Adrenal gland (tissue), 12 donors: Measurements from ENCODE around the gene TENM4. TPM values are rescaled to one million over a fixed set of nuclear protein-coding genes. Genes with fewer than 3 reads are reported as not detected.

Experiments used
- DNase-seq, 7 donors: peaks; one replicate each; pipeline ENCODE4 v3.0.0-alpha.2; 2019 to 2020
- H3K27ac ChIP-seq, 5 donors: fragments of 200-600 bp; sonication (generic) in 4 of 5; 1 replicate in 3 of 5; 2 replicates in 2 of 5; pipeline versions ENCODE4 v1.5.1 to v1.8.0; 2016 to 2020; ENCODE audit warnings: mild to moderate bottlenecking in 1 of 5
- H3K27me3 ChIP-seq: fragments of 200-600 bp; 2 replicates; pipeline ENCODE4 v1.8.0; 2021
- H3K36me3 ChIP-seq, 2 donors: fragments of 200-600 bp; replicated peaks in 1 of 2; 1 replicate in 1 of 2; 2 replicates in 1 of 2; pipeline versions ENCODE4 v1.5.1 to v1.8.0; 2018 to 2022
- H3K4me1 ChIP-seq, 2 donors: fragments of 200-600 bp; replicated peaks in 1 of 2; 1 replicate in 1 of 2; 2 replicates in 1 of 2; pipeline versions ENCODE4 v1.5.1 to v1.8.0; 2018 to 2021
- H3K4me3 ChIP-seq, 4 donors: fragments of 200-600 bp; sonication (generic) in 3 of 4; one replicate each; pipeline ENCODE4 v1.5.1; 2016 to 2018
- H3K9me3 ChIP-seq, 3 donors: fragments of 200-600 bp; sonication (generic) in 1 of 3; replicated peaks in 1 of 3; 1 replicate in 2 of 3; 2 replicates in 1 of 3; pipeline versions ENCODE4 v1.5.1 to v1.8.0; 2016 to 2021
- POLR2A ChIP-seq, 2 donors: fragments of 450-650 bp; IDR thresholded peaks; one replicate each; pipeline ENCODE4 v1.6.1; 2017; ENCODE audit warnings: antibody characterized with exemption in 2 of 2, mild to moderate bottlenecking in 2 of 2, moderate library complexity in 1 of 2
- WGBS, 4 donors: extraction: QIAGEN DNeasy Blood & Tissue Kit in 2 of 4; methylation state at CpG; one replicate each; pipeline versions ENCODE4 v1.1.5 to v1.1.7; 2013 to 2017; 5-methylcytosine and 5-hydroxymethylcytosine counted together
- intact Hi-C, 2 donors: fragments of 100-400 bp; cut with DNase I; formaldehyde crosslinking; loops; one replicate each; pipeline versions ENCODE4 v1.14.1 to v1.15.0; 2022 to 2023
- polyA plus RNA-seq, 3 donors: library from polyadenylated mRNA; stranded (reverse); fragments of 200-250 nt in 2 of 3; fragments of 350-450 nt in 1 of 3; fragmentation: Illumina TruSeq in 1 of 3; extraction: RNeasy Lipid Tissue Mini Kit (QIAGEN cat#74804) in 1 of 3; gene quantifications; one replicate each; pipeline ENCODE4 v1.2.3, GENCODE V29; 2013 to 2014
- total RNA-seq, 9 donors: library from RNA; depleted of rRNA in 4 of 9; stranded (reverse); fragments of >200 nt in 4 of 9; fragments of 120-200 nt in 1 of 9; fragmentation: NEBNext Ultra II Directional in 1 of 9; extraction: Animal tissue kit (Norgen Biotek cat#: 25700) in 1 of 9; gene quantifications; one replicate each; pipeline versions ENCODE4 v1.1.0 to v1.2.4, GENCODE V29; 2013 to 2023
- TF ChIP-seq, protein P1 (sequence below), 6 experiments: fragments of 450-650 bp in 4 of 6; fragments of 200-600 bp in 2 of 6; sonication (generic) in 1 of 6; IDR thresholded peaks; 1 replicate in 5 of 6; 2 replicates in 1 of 6; pipeline versions ENCODE4 v1.5.1 to v1.8.0; 2016 to 2021; ENCODE audit warnings: antibody characterized with exemption in 6 of 6, mild to moderate bottlenecking in 2 of 6, moderate library complexity in 1 of 6
- donor health status: healthy with polysubstance abuse.
- donor health status: Bipolar disorder and iron deficiency.
- donor health status: DM: yes; HTN: yes; CAD: no.
- donor health status: DM: no; HTN: no; CAD: no.
- donor health status: DM: no; HTN: no; CAD: no.
- donor health status: DM: yes; HTN: yes; CAD: no.

Gene TENM4
- total and polyA plus RNA-seq, 12 donors: 0.74 to 24.9 (median 6.7) TPM

DNA sequence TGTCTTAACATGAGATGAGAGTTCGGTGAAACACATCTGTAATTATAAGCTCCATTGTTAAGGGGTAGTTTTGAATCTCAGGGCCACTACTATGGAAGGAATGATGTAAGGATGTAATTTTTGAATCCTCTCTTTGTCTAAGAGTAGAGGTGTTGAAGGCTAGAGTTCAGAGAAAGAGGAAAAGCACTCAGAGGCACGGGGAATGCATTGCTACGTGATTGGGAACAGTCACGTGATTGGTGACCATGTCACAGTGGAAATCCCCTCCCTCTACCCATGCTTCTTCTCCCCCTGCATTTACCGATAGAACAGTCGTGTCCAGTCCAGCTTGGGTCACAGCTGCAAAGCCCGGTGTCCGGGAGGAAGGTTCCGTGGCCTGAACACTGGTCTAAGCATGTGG is 635.8 kb downstream of the TENM4 start:
- Histone ChIP-seq H3K9me3 (no peaks in the 10 kb centered on the region), H3K27me3 (no peaks in the 10 kb centered on the region), H3K4me1 (peaks cover 4 to 29% of the 10 kb centered on the region in 2 donors), H3K4me3 (no peak overlapping the region), H3K27ac (no peak overlapping the region), H3K36me3 (no peaks in the 10 kb centered on the region)
- 89 to 96% (median 95%) methylated on average over 9 of the region's 9 CpGs for WGBS, 4 donors
- no peak for DNase-seq
- TF ChIP-seq, protein P1, sequence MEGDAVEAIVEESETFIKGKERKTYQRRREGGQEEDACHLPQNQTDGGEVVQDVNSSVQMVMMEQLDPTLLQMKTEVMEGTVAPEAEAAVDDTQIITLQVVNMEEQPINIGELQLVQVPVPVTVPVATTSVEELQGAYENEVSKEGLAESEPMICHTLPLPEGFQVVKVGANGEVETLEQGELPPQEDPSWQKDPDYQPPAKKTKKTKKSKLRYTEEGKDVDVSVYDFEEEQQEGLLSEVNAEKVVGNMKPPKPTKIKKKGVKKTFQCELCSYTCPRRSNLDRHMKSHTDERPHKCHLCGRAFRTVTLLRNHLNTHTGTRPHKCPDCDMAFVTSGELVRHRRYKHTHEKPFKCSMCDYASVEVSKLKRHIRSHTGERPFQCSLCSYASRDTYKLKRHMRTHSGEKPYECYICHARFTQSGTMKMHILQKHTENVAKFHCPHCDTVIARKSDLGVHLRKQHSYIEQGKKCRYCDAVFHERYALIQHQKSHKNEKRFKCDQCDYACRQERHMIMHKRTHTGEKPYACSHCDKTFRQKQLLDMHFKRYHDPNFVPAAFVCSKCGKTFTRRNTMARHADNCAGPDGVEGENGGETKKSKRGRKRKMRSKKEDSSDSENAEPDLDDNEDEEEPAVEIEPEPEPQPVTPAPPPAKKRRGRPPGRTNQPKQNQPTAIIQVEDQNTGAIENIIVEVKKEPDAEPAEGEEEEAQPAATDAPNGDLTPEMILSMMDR (IDR thresholded peaks at IDR 0.05): no peak
- TF ChIP-seq POLR2A (IDR thresholded peaks at IDR 0.05): no peak
- intact Hi-C loops: no loop called here

DNA sequence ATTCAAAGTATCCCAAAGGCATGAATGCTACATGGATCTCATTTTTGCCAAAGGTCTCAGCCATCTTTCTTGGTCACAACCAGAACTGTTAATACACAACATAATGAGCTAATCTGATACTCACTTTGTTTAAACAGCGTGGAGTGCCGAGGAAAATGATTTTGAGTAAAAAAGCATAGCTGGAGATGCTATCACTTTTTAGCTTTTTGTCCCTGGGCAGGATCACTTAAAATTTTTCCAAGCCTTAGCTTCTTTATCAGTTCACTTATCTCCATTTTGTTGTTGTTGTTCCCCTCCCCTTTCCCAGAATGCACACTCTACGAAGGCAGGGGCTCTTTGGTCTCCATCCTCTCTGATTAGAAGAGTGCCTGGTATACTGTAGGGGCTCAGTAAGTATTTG is 636.8 kb downstream of the TENM4 start:
- no peak for TF ChIP-seq POLR2A (IDR thresholded peaks at IDR 0.05)
- TF ChIP-seq, protein P1 (IDR thresholded peaks at IDR 0.05): no peak
- Histone ChIP-seq H3K4me3 (no peak overlapping the region), H3K27me3 (no peaks in the 10 kb centered on the region), H3K4me1 (peaks cover 4 to 20% of the 10 kb centered on the region in 2 donors), H3K36me3 (no peaks in the 10 kb centered on the region), H3K27ac (no peak overlapping the region), H3K9me3 (no peaks in the 10 kb centered on the region)
- intact Hi-C loops: no loop called here
- no peak for DNase-seq
- 94 to 100% (median 96%) methylated on average over 3 of the region's 3 CpGs for WGBS, 4 donors

DNA sequence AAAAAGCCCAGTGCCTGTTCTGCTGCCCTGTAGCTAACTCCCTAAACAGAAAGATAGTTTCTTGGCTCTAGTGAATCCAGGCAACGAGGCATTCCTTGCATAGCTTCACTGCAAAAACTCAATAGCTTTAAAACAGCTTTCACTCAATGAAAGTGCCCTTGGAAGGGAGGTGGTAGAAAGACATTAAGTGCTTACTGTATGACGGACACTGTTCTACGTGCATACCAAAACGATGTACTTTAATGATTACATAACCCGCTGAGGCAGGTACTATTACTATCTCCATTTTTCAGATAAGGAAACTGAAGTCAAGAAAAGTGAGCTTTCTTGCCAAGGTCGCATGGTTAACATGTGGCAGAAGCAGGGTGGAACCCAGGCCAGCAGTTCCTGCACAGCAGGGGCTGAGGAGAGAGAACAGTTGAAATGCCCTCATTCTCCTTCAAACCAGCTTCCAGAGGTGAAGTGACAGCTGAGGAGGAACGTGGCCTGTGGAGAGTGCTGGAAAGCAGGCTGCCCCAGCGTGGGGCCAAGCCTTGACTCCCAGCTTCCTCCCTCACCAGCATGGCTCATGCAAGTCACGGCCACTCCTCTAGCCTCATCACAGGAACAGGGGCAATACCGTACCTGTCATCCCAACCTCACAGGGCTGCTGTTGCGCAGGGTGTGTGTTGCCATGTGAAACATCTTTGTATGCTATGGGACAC is 638.6 kb downstream of the TENM4 start:
- Histone ChIP-seq H3K4me3 (no peak overlapping the region), H3K9me3 (no peaks in the 10 kb centered on the region), H3K36me3 (no peaks in the 10 kb centered on the region), H3K27me3 (no peaks in the 10 kb centered on the region), H3K4me1 (peaks cover 4 to 18% of the 10 kb centered on the region in 2 donors), H3K27ac (peak overlapping the region in 3 of 5 donors; percentile 36 to 91 (median 79))
- DNase-seq: no peak
- WGBS, 4 donors: 66 to 77% (median 74%) methylated on average over 9 to 11 of the region's 11 CpGs
- TF ChIP-seq POLR2A (IDR thresholded peaks at IDR 0.05): no peak
- TF ChIP-seq, protein P1 (IDR thresholded peaks at IDR 0.05): no peak
- intact Hi-C loops: no loop called here

DNA sequence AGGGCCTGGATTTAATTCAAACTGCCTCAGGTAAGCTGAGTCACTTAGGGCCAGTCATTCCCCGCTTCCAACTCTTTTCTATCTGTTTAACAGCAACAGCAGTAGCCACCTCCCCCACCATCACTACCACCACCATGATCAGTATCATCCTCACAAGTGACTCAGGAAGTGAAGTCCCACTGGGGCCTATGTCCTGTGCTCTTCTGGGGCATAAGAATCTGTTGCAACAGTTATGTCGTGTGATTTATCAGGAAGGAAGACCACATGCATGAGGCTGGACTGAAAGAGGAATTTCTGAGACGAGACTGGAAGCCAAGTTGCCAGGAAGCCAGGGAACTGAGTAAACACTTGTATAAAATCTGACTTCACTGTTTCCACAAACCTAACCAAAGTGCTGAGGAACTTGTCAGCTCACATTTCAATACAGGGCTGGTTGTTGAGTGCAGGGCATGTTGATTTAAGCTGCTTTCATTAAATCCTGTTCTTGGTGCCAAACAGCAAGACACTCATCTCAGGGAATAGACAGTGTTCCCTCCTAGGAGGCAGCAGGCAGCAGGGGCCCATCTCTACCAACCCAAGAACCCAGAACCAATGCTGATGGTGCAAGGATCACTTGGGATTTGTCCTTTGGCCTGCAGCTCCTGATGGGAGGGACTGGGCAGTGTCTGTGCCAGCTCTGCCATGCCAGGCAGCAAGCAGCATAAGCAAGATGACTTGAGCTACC is 639.5 kb downstream of the TENM4 start:
- Histone ChIP-seq H3K4me3 (no peak overlapping the region), H3K9me3 (no peaks in the 10 kb centered on the region), H3K36me3 (no peaks in the 10 kb centered on the region), H3K27ac (peak overlapping the region in 3 of 5 donors; percentile 36 to 91 (median 79)), H3K4me1 (peaks cover 4 to 17% of the 10 kb centered on the region in 2 donors), H3K27me3 (no peaks in the 10 kb centered on the region)
- WGBS, 4 donors: 31 to 57% (median 43%) methylated on average over 2 to 3 of the region's 3 CpGs
- intact Hi-C loops: no loop called here
- peak in 6 of 7 donors; percentile 32 to 76 (median 46) for DNase-seq
- TF ChIP-seq, protein P1 (IDR thresholded peaks at IDR 0.05): no peak
- TF ChIP-seq POLR2A (IDR thresholded peaks at IDR 0.05): no peak
